HG02798 (cell line): Measurements from ENCODE around the gene SUPT6H.
"Not testable (repeated sequence)": the region's sequence is repeated elsewhere in the genome, so short reads cannot be mapped to it uniquely, and the experiment has no call there.

Source experiments
- ATAC-seq: cut with Tn5 transposase; IDR thresholded peaks from one replicate; pipeline ENCODE4 v1.9.1; 2021; ENCODE audit warnings: mild to moderate bottlenecking; ENCODE audit not compliant: unreplicated experiment, poor library complexity

The SUPT6H gene

GRCh38 chr17:28646039-28646754 is 15.8 kb upstream of the SUPT6H start:
- ATAC-seq = no peak

- no peak for ATAC-seq
Measured at GRCh38 chr17:28648698-28649097, 13.3 kb upstream of the SUPT6H start.

- ATAC-seq = no peak
Measured at GRCh38 chr17:28655160-28655559, 6.8 kb upstream of the SUPT6H start.

GRCh38 chr17:28657756-28658155 is 4.2 kb upstream of the SUPT6H start:
- no peak for ATAC-seq

GRCh38 chr17:28658342-28658741 is 3.7 kb upstream of the SUPT6H start:
- not testable (repeated sequence) for ATAC-seq

- ATAC-seq = not testable (repeated sequence)
Measured at GRCh38 chr17:28658766-28659496, 3.1 kb upstream of the SUPT6H start.

GRCh38 chr17:28659497-28659881 is 2.5 kb upstream of the SUPT6H start:
- not testable (repeated sequence) for ATAC-seq

- ATAC-seq = no peak
Measured at GRCh38 chr17:28662527-28662829, 473 bp downstream of the SUPT6H start.

GRCh38 chr17:28663723-28664122 is 1.7 kb downstream of the SUPT6H start:
- ATAC-seq = no peak

GRCh38 chr17:28665994-28666393 is 4.0 kb downstream of the SUPT6H start:
- ATAC-seq = no peak

GRCh38 chr17:28667870-28668269 is 5.9 kb downstream of the SUPT6H start:
- no peak for ATAC-seq

GRCh38 chr17:28669918-28670317 is 7.9 kb downstream of the SUPT6H start:
- ATAC-seq = no peak

- ATAC-seq = no peak
Measured at GRCh38 chr17:28675490-28675889, 13.5 kb downstream of the SUPT6H start.

- ATAC-seq = no peak
Measured at GRCh38 chr17:28675980-28676379, 14.0 kb downstream of the SUPT6H start.

GRCh38 chr17:28682655-28683054 is 20.6 kb downstream of the SUPT6H start:
- no peak for ATAC-seq

- ATAC-seq = no peak
Measured at GRCh38 chr17:28684963-28685362, 23.0 kb downstream of the SUPT6H start.

- no peak for ATAC-seq
Measured at GRCh38 chr17:28685366-28685765, 23.4 kb downstream of the SUPT6H start.

- ATAC-seq = no peak
Measured at GRCh38 chr17:28686296-28686695, 24.3 kb downstream of the SUPT6H start.

- no peak for ATAC-seq
Measured at GRCh38 chr17:28688481-28688880, 26.5 kb downstream of the SUPT6H start.

- no peak for ATAC-seq
Measured at GRCh38 chr17:28689011-28689410, 27.0 kb downstream of the SUPT6H start.

- no peak for ATAC-seq
Measured at GRCh38 chr17:28693869-28694268, 31.9 kb downstream of the SUPT6H start.
